Right cardiac atrium (tissue), 5 donors: Measurements from ENCODE around the gene IQSEC1. TPM values are rescaled to one million over a fixed set of nuclear protein-coding genes. Genes with fewer than 3 reads are reported as not detected.

Experiments
- ATAC-seq, 2 donors: fragments of 200-7000 bp; cut with Tn5 transposase; one replicate each; pipeline versions ENCODE4 v1.8.0 to v1.9.1; 2020; ENCODE audit warnings: moderate library complexity in 2 of 2, mild to moderate bottlenecking in 1 of 2
- DNase-seq, 3 donors: peaks; one replicate each; pipeline ENCODE4 v3.0.0-alpha.2; 2020
- H3K27ac ChIP-seq: one replicate; pipeline ENCODE4 v1.5.1; 2013; ENCODE audit warnings: mild to moderate bottlenecking, low read length, control low read depth, moderate library complexity
- H3K27me3 ChIP-seq: one replicate; pipeline ENCODE4 v1.6.1; 2013; ENCODE audit not compliant: control insufficient read depth, insufficient read depth
- H3K4me1 ChIP-seq: one replicate; pipeline ENCODE4 v1.6.1; 2013; ENCODE audit warnings: low read length; ENCODE audit not compliant: control insufficient read depth, insufficient read depth
- H3K4me3 ChIP-seq: one replicate; pipeline ENCODE4 v1.5.1; 2013; ENCODE audit warnings: low read length, control low read depth
- H3K9me3 ChIP-seq: one replicate; pipeline ENCODE4 v1.6.1; 2013; ENCODE audit warnings: low read length; ENCODE audit not compliant: control insufficient read depth
- WGBS: extraction: QIAGEN DNeasy Blood & Tissue Kit; methylation state at CpG from one replicate; pipeline ENCODE4 v1.1.7; 2013; 5-methylcytosine and 5-hydroxymethylcytosine counted together
- intact Hi-C, 4 donors: fragments of 100-400 bp; cut with DNase I; formaldehyde crosslinking; loops; one replicate each; pipeline versions ENCODE4 v1.11.0 to v1.14.0; 2022 to 2023
- polyA plus RNA-seq: library from polyadenylated mRNA; stranded (reverse); fragments of 200-250 nt; gene quantifications from one replicate; pipeline ENCODE4 v1.2.3, GENCODE V29; 2013
- total RNA-seq, 4 donors: library from RNA; stranded (reverse); fragmentation: NEBNext Ultra II Directional; extraction: Animal tissue kit (Norgen Biotek cat#: 25700); gene quantifications; one replicate each; pipeline ENCODE4 v1.2.1, GENCODE V29; 2021
- donor health status: healthy with polysubstance abuse.
- donor health status: DM: no; HTN: yes; CAD: no.
- donor health status: DM: no; HTN: no; CAD: no.
- donor health status: DM: no; HTN: yes; CAD: no; lungs with severe emphysema.
- donor health status: DM: yes; HTN: yes; CAD: no.

IQSEC1 gene
- total and polyA plus RNA-seq, 5 donors: 31.1 to 72.6 (median 61.9) TPM

- H3K4me3 ChIP-seq: no peak overlapping the region
- H3K9me3 ChIP-seq: no peaks in the 10 kb centered on the region
- peaks cover 80% of the 10 kb centered on the region for H3K4me1 ChIP-seq
- WGBS: 65% methylated on average over 3 of the region's 3 CpGs
- ATAC-seq (no peak), DNase-seq (no peak)
- H3K27me3 ChIP-seq: no peaks in the 10 kb centered on the region
- H3K27ac ChIP-seq: peak overlapping the region; percentile 43
- intact Hi-C loops: no loop called here
These were observed 112.7 kb downstream of the IQSEC1 start for GRCh38 chr3:12960497-12960896.

DNA sequence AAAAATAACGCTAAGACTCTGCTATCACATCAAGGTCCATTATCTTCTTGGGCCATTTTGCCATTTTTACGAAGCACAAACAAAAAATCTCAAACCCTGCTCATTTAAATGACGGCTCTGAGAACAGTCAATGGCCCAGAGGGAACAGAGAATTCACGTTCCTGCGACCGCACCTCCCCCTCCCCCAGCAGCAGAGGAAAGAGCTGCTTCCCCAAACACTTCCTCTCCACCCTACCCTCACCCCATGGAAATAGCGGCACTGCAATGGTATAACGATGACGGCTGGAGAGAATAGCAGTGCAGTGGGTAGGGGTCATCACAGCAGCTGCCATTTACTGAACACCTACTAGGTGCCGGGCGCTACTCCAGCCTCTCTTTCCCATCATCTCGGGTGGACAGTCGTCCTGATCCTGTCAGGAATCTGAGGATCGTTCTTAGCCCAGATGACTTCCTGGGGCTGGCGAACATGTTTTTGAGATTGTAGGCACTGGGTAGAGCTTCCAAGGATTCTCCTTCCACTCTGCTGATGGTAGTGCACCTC is 113.3 kb downstream of the IQSEC1 start:
- intact Hi-C loops: no loop called here
- peak overlapping the region; percentile 43 for H3K27ac ChIP-seq
- H3K9me3 ChIP-seq: no peaks in the 10 kb centered on the region
- H3K4me1 ChIP-seq: peaks cover 77% of the 10 kb centered on the region
- no peaks in the 10 kb centered on the region for H3K27me3 ChIP-seq
- no peak overlapping the region for H3K4me3 ChIP-seq
- WGBS: 29% methylated on average over 15 of the region's 15 CpGs
- DNase-seq: peak; percentile 61 to 84 (median 81)
- ATAC-seq: peak in 1 of 2 donors; percentile 44

DNA sequence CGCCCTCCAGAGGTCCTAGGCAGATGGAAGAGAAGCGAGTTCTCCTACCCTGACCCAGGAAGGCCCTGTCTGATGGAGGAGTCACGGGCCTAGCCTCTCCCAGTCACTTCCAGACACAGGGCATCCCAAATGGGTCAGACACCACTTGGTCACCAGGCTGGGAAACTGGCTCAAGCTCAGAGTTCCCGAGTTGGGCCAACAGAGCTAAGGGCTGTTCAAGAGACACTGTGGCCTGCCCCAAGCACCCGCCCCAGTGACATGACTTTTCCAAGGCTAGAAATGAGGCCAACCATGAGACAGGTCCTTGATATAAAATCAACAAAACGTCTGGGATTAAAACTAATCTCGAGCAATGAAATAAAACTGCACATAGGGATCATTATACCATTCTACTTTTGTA is 113.8 kb downstream of the IQSEC1 start:
- DNase-seq (peak in 2 of 3 donors; percentile 58 to 75), ATAC-seq (peak in 1 of 2 donors; percentile 7)
- intact Hi-C loops: no loop called here
- no peak overlapping the region for H3K4me3 ChIP-seq
- 49% methylated on average over 7 of the region's 7 CpGs for WGBS
- H3K27ac ChIP-seq: peak overlapping the region; percentile 49
- no peaks in the 10 kb centered on the region for H3K9me3 ChIP-seq
- no peaks in the 10 kb centered on the region for H3K27me3 ChIP-seq
- H3K4me1 ChIP-seq: peaks cover 77% of the 10 kb centered on the region

GRCh38 chr3:12957824-12958792 is 115.1 kb downstream of the IQSEC1 start:
- intact Hi-C loops: no loop called here
- H3K4me1 ChIP-seq: peaks cover 69% of the 10 kb centered on the region
- no peaks in the 10 kb centered on the region for H3K27me3 ChIP-seq
- H3K9me3 ChIP-seq: no peaks in the 10 kb centered on the region
- H3K27ac ChIP-seq: peak overlapping the region; percentile 40
- ATAC-seq (no peak), DNase-seq (peak in 1 of 3 donors; percentile 34)
- WGBS: 82% methylated on average over 13 of the region's 13 CpGs
- H3K4me3 ChIP-seq: no peak overlapping the region

GRCh38 chr3:12957339-12957738 is 115.9 kb downstream of the IQSEC1 start:
- Histone ChIP-seq H3K27me3 (no peaks in the 10 kb centered on the region), H3K27ac (peak overlapping the region; percentile 38), H3K9me3 (no peaks in the 10 kb centered on the region), H3K4me3 (no peak overlapping the region), H3K4me1 (peaks cover 70% of the 10 kb centered on the region)
- DNase-seq: peak in 2 of 3 donors; percentile 58 to 72
- peak; percentile 2 to 29 for ATAC-seq
- WGBS: 36% methylated on average over 8 of the region's 8 CpGs
- intact Hi-C loops: no loop called here

DNA sequence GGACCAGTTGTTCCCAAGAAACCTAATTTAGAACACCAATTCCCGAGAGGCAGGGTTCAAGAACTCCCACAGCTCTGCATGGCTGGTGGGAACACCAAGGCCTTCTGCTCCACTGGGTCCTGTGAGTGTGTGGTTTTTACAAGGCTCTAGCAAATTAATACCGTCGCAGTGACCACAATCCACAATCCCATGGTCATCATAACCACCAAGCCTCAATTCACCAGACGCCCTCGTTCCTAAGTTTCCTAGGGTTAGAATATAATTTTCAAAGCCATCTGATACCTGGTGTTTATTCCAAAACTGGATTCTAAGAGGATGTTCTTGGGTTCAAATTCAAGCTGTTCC is 116.9 kb downstream of the IQSEC1 start:
- intact Hi-C loops: no loop called here
- WGBS: 85% methylated on average over 5 of the region's 5 CpGs

DNA sequence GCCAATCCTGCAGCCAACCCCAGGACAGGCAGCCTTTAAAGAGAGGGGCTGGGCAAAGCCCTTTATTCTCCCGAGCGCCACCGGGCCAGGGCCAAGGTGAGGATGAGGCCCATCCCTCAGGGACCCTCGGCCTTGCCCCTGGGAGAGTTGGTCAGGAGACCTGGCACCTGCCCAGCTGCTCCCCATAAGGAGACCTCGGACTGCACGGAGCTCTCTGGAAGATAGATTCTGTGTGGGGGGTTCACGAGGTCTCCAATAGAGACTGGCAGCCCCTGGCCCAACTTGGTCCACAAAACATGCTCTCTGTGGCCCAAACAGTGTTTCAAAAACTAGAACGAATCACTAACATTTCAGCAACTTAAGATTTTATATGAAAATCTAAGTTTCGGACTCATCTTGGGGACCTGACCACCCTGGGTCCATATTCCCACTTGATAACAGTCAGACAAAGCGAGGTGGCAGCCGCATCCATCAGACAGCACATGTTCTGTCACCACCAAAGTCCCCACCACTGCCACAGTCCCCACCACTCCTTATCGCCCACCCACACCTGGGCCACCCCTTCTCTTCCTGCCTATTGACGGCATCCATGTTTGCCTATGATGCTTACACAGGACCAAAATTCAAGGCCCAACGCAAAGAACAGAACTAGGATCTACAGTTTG is 117.4 kb downstream of the IQSEC1 start:
- DNase-seq (peak in 1 of 3 donors; percentile 60), ATAC-seq (peak in 1 of 2 donors; percentile 1)
- intact Hi-C loops: no loop called here
- Histone ChIP-seq H3K4me3 (no peak overlapping the region), H3K9me3 (no peaks in the 10 kb centered on the region), H3K4me1 (peaks cover 58% of the 10 kb centered on the region), H3K27ac (peak overlapping the region; percentile 34), H3K27me3 (no peaks in the 10 kb centered on the region)
- WGBS: 75% methylated on average over 14 of the region's 14 CpGs

More for the DNA sequence above, 116.9 kb downstream of the IQSEC1 start:
- DNase-seq (peak in 1 of 3 donors; percentile 18), ATAC-seq (no peak)
- Histone ChIP-seq H3K4me3 (no peak overlapping the region), H3K9me3 (no peaks in the 10 kb centered on the region), H3K4me1 (peaks cover 63% of the 10 kb centered on the region), H3K27ac (no peak overlapping the region), H3K27me3 (no peaks in the 10 kb centered on the region)

DNA sequence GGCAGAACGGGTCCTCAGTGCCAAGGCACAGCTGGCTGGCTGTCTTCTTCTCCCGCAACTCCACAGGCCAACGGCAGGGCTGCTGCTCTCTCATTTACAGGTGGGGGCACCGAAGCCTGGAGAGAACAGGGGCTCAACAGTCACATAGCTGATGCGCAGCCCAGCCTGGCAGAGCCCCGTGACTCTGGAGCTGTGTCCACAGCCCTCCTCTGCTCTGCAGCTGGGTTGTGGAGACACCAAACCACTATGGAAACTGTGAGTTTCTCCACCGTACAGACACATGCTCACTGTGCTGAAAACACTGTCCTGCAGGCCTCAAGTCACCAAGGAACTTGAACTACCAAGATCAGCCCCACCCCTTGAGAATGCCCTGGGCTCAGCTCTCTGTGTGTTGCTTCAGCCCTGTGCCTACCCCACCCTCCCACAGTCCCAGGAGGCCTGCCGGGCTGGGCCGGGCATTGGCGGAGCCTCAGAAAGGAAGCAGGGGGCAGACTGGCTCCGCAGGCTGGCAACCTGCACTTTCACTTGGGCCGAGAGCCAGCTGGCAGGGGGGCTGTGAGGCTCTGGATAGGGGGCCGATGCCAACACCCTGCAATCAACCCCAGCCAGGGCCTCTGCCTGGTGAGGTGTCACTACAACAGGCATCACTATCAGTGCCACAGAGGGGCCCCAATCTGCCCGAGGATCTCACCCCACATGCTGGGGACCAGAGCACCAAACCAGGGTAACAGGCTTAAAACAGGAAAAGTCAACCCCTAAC is 118.2 kb downstream of the IQSEC1 start:
- peak overlapping the region; percentile 58 for H3K27ac ChIP-seq
- peaks cover 53% of the 10 kb centered on the region for H3K4me1 ChIP-seq
- ATAC-seq (peak; percentile 78 to 86), DNase-seq (peak; percentile 84 to 95 (median 92))
- no peaks in the 10 kb centered on the region for H3K27me3 ChIP-seq
- H3K4me3 ChIP-seq: no peak overlapping the region
- 30% methylated on average over 14 of the region's 14 CpGs for WGBS
- intact Hi-C loops: no loop called here
- H3K9me3 ChIP-seq: no peaks in the 10 kb centered on the region

GRCh38 chr3:12954180-12954579 is 119.0 kb downstream of the IQSEC1 start:
- intact Hi-C loops: no loop called here
- Histone ChIP-seq H3K9me3 (no peaks in the 10 kb centered on the region), H3K27me3 (no peaks in the 10 kb centered on the region), H3K4me3 (no peak overlapping the region), H3K27ac (no peak overlapping the region), H3K4me1 (peaks cover 51% of the 10 kb centered on the region)
- no peak for ATAC-seq
- WGBS: 78% methylated on average over 6 of the region's 6 CpGs
- peak in 1 of 3 donors; percentile 13 for DNase-seq

DNA sequence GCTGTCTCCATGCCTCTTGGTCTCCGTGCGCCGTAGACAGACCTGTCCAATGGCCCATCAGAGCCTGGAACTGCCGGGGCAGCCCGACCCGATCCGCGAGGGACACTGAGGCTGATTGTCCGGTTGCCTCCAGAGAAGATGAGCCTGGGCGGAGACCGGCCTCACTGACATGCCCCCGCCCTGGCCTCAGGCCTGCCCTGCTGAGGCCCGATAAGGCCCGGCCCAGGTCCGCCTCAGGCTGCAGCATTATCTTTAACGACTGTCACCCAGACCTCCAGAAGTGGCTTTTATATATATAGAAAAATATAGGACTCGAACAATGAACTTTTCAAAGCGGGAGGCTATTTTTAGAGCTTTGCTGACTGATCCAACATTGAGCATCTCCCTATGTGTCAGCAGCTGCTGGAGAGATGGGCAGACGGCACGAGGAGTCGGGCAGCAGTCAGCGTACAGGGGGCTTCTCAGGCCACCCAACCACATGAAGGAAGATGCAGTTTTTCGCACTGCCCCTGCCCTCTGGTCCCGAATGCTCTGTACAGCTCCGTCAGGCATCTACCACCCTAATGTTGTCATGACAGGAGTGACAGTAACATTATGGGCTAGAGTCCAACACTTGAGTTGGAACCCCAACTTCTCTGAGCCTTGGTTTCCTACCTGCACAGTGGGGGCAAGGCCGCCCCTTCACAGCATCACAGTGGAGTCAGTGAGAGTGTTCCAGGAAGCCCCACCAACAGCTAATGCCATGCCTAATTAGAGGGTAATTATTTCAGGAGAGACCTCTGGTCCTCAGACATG is 119.8 kb downstream of the IQSEC1 start:
- no peaks in the 10 kb centered on the region for H3K27me3 ChIP-seq
- DNase-seq (no peak), ATAC-seq (no peak)
- H3K9me3 ChIP-seq: no peaks in the 10 kb centered on the region
- intact Hi-C loops: no loop called here
- H3K4me3 ChIP-seq: no peak overlapping the region
- WGBS: 70% methylated on average over 26 of the region's 26 CpGs
- no peak overlapping the region for H3K27ac ChIP-seq
- H3K4me1 ChIP-seq: peaks cover 48% of the 10 kb centered on the region
